K562 (cell line): ENCODE measurements around the gene HS3ST2. TPM values are rescaled to one million over a fixed set of nuclear protein-coding genes. Genes with fewer than 3 reads are reported as not detected.

Source experiments
- ATAC-seq: fragments of 200-7000 bp; cut with Tn5 transposase; 3 replicates; pipeline ENCODE4 v1.9.1; 2020; ENCODE audit warnings: moderate library complexity
- BruUV-seq: library from RNA; stranded (reverse); fragments of 400-500 nt; replicated peaks from 2 replicates; lab custom pipeline; 2021; lab: Mats Ljungman, UMichigan
- CTCF ChIA-PET: fragments of 300-600 bp; formaldehyde crosslinking; extraction: SDS; loops from one replicate; lab custom pipeline; 2021; ENCODE audit warnings: low intra/inter-chr PET ratio; lab: Yijun Ruan, JAX
- POLR2A ChIA-PET: fragments of 300-600, 350-650 bp; sonication (Branson Sonifier 250); formaldehyde crosslinking; extraction: SDS; loops from one replicate; lab custom pipeline; 2021; ENCODE audit warnings: antibody characterized with exemption, inconsistent platforms; lab: Yijun Ruan, JAX
- DNase-seq, 4 experiments: peaks; one replicate each; pipeline versions ENCODE4 v3.0.0 to v3.0.0-alpha.2; 2011 to 2018; ENCODE audit warnings: low spot score in 3 of 4, mixed read lengths in 3 of 4; ENCODE audit errors: extremely low read depth in 1 of 4
- FAIRE-seq: peaks from 2 replicates; lab custom pipeline; 2011; peaks lifted over from hg19 to GRCh38; lab: Jason Lieb, UNC
- H2AFZ ChIP-seq: 2 replicates; pipeline ENCODE4 v1.6.0; 2011; ENCODE audit warnings: low read depth, low read length, control low read depth, inconsistent platforms
- H3K27ac ChIP-seq: fragments of 200-600 bp; 3 replicates; pipeline ENCODE4 v1.8.0; 2011; ENCODE audit warnings: low read depth, mild to moderate bottlenecking, control low read depth, inconsistent platforms, low read length, moderate library complexity, mixed read lengths; ENCODE audit errors: extremely low read depth
- H3K27me3 ChIP-seq, 2 experiments: fragments of 300-600 bp in 1 of 2; 2 replicates in 1 of 2; 3 replicates in 1 of 2; pipeline versions ENCODE4 v1.6.0 to v1.8.0; 2011; ENCODE audit warnings: inconsistent platforms in 2 of 2, low read length in 2 of 2, mild to moderate bottlenecking in 1 of 2, mixed read lengths in 1 of 2, moderate library complexity in 1 of 2; ENCODE audit not compliant: control insufficient read depth in 2 of 2, insufficient read depth in 2 of 2
- H3K36me3 ChIP-seq: fragments of 300-600 bp; 3 replicates; pipeline ENCODE4 v1.8.0; 2011; ENCODE audit warnings: mild to moderate bottlenecking, low read length, inconsistent platforms; ENCODE audit not compliant: control insufficient read depth, insufficient read depth
- H3K4me1 ChIP-seq, 2 experiments: fragments of 200-600 bp in 1 of 2; replicated peaks in 1 of 2; 2 replicates in 1 of 2; 3 replicates in 1 of 2; pipeline versions ENCODE4 v1.5.1 to v1.8.0; 2011; ENCODE audit warnings: inconsistent platforms in 2 of 2, low read length in 2 of 2, mild to moderate bottlenecking in 1 of 2, mixed read lengths in 1 of 2, moderate library complexity in 1 of 2; ENCODE audit not compliant: control insufficient read depth in 2 of 2, insufficient read depth in 2 of 2
- H3K4me2 ChIP-seq: 2 replicates; pipeline ENCODE4 v1.6.1; 2011; ENCODE audit warnings: low read length, control low read depth, inconsistent platforms, mixed read lengths; ENCODE audit not compliant: insufficient read depth
- H3K4me3 ChIP-seq: fragments of 200-600 bp; sonication (generic), shearing (Covaris generic); 2 replicates; pipeline ENCODE4 v1.5.1; 2016; ENCODE audit warnings: control low read depth, inconsistent platforms
- H3K79me2 ChIP-seq: fragments of 200-600 bp; 3 replicates; pipeline ENCODE4 v1.8.0; 2011; ENCODE audit warnings: low read length, inconsistent platforms; ENCODE audit not compliant: control insufficient read depth, insufficient read depth
- H3K9ac ChIP-seq, 2 experiments: 2 replicates each; pipeline versions ENCODE4 v1.6.0 to v1.6.1; 2011; ENCODE audit warnings: low read depth in 2 of 2, low read length in 2 of 2, control low read depth in 1 of 2, inconsistent platforms in 1 of 2, mild to moderate bottlenecking in 1 of 2, mixed read lengths in 1 of 2; ENCODE audit not compliant: insufficient read depth in 1 of 2
- H3K9me1 ChIP-seq: one replicate; pipeline ENCODE4 v1.6.0; 2011; ENCODE audit warnings: inconsistent platforms, mild to moderate bottlenecking, low read length, moderate library complexity; ENCODE audit not compliant: control insufficient read depth, insufficient read depth
- H3K9me3 ChIP-seq: replicated peaks from 2 replicates; pipeline ENCODE4 v1.5.1; 2011; ENCODE audit warnings: low read depth, low read length, inconsistent platforms; ENCODE audit not compliant: control insufficient read depth, insufficient read depth
- H4K20me1 ChIP-seq: replicated peaks from 2 replicates; pipeline ENCODE4 v1.6.1; 2011; ENCODE audit warnings: low read length, inconsistent platforms, mixed read lengths; ENCODE audit not compliant: control insufficient read depth, insufficient read depth
- ARID2 ChIP-seq: fragments of 450-650 bp; IDR thresholded peaks from 2 replicates; pipeline ENCODE4 v1.6.1; 2017; ENCODE audit warnings: antibody characterized with exemption, mild to moderate bottlenecking
- CBX1 ChIP-seq: sonication (generic); IDR thresholded peaks from 2 replicates; pipeline ENCODE4 v1.6.1; 2016; ENCODE audit warnings: antibody characterized with exemption, low read depth, mild to moderate bottlenecking
- JUNB ChIP-seq: fragments of 450-650 bp; formaldehyde crosslinking; conservative IDR thresholded peaks from 2 replicates; pipeline ENCODE4 v1.4.0; 2020; ENCODE audit warnings: mild to moderate bottlenecking
- MEF2D ChIP-seq: conservative IDR thresholded peaks from 2 replicates; pipeline ENCODE4 v1.6.1; 2016; ENCODE audit warnings: low read depth, missing genetic modification characterization, missing compliant biosample characterization
- PCBP2 ChIP-seq: fragments of 200-400 bp; formaldehyde crosslinking; IDR thresholded peaks from 2 replicates; pipeline ENCODE4 v1.6.1; 2018; ENCODE audit warnings: low read length, low read depth, mild to moderate bottlenecking, moderate library complexity; ENCODE audit not compliant: poor library complexity, severe bottlenecking
- SUPT5H ChIP-seq: fragments of 450-650 bp; IDR thresholded peaks from 2 replicates; pipeline ENCODE4 v1.6.1; 2016
- TEAD2 ChIP-seq: fragments of 450-650 bp; IDR thresholded peaks from 2 replicates; pipeline ENCODE4 v1.6.1; 2016; ENCODE audit warnings: missing genetic modification characterization, control low read depth, missing compliant biosample characterization
- ZFP36 ChIP-seq: fragments of 150-350 bp; IDR thresholded peaks from 2 replicates; pipeline ENCODE4 v1.6.1; 2018; ENCODE audit warnings: low read length, low read depth; ENCODE audit not compliant: partially characterized antibody
- ZNF175 ChIP-seq: fragments of 200-800 bp; sonication (Bioruptor generic); IDR thresholded peaks from 2 replicates; pipeline ENCODE4 v1.6.1; 2016; ENCODE audit warnings: low read depth, mild to moderate bottlenecking, missing genetic modification characterization, missing compliant biosample characterization
- ZNF263 ChIP-seq: sonication (generic); formaldehyde crosslinking; IDR thresholded peaks from 2 replicates; pipeline ENCODE4 v1.8.0; 2022; ENCODE audit warnings: mild to moderate bottlenecking, missing genetic modification reagents, borderline replicate concordance
- ZNF644 ChIP-seq: fragments of 200-800 bp; sonication (Bioruptor generic); IDR thresholded peaks from 2 replicates; pipeline ENCODE4 v1.6.1; 2016; ENCODE audit warnings: low read depth, missing genetic modification characterization, missing compliant biosample characterization
- ZNF764 ChIP-seq: fragments of 250-450 bp; sonication (Bioruptor Pico); IDR thresholded peaks from 2 replicates; pipeline ENCODE4 v1.4.0; 2020; ENCODE audit warnings: low read depth, mild to moderate bottlenecking, moderate library complexity
- WGBS: fragments of 100-300 bp; shearing (Covaris generic); methylation state at CpG from one replicate; pipeline ENCODE4 v1.1.6; 2016; ENCODE audit warnings: low coverage, mixed read lengths; ENCODE audit not compliant: insufficient coverage; ENCODE audit errors: missing lambda C conversion rate; 5-methylcytosine and 5-hydroxymethylcytosine counted together
- in situ Hi-C: fragments of 300-500 bp; cut with MboI; formaldehyde crosslinking; loops from 4 replicates; pipeline ENCODE4 v1.15.0; 2018; ENCODE audit warnings: inconsistent platforms, mixed read lengths
- intact Hi-C: fragments of 100-400 bp; cut with micrococcal nuclease; formaldehyde crosslinking; loops from 2 replicates; pipeline ENCODE4 v1.14.2; 2022
- polyA plus RNA-seq, 8 experiments: library from polyadenylated mRNA; depleted of rRNA in 4 of 8; stranded (reverse) in 5 of 8; unstranded in 3 of 8; fragments of >200 nt; fragmentation: Nextera tagmentation in 2 of 8; fragmentation: Illumina TruSeq in 1 of 8; extraction: Ambion mirVana in 2 of 8; extraction: Trizol in 1 of 8; gene quantifications; 2 replicates each; pipeline versions ENCODE4 v1.2.1 to v1.2.3, GENCODE V29; 2011 to 2014; ENCODE audit warnings: inconsistent platforms in 1 of 8, missing spikeins in 1 of 8
- total RNA-seq, 7 experiments: library from RNA; depleted of rRNA in 6 of 7; stranded (reverse); fragments of >200 nt in 6 of 7; fragmentation: Illumina TruSeq in 2 of 7; extraction: Trizol in 2 of 7; gene quantifications; 2 replicates each; pipeline versions ENCODE4 v1.2.1 to v1.2.3, GENCODE V29; 2011 to 2021; ENCODE audit warnings: low replicate concordance in 1 of 7
- TF ChIP-seq, protein P1 (sequence below): fragments of 450-650 bp; formaldehyde crosslinking; IDR thresholded peaks from 2 replicates; pipeline ENCODE4 v1.4.0; 2022; ENCODE audit warnings: missing genetic modification characterization
- TF ChIP-seq, protein P2 (sequence below): fragments of 200-400 bp; formaldehyde crosslinking; IDR thresholded peaks from 2 replicates; pipeline ENCODE4 v1.6.1; 2017; ENCODE audit warnings: mild to moderate bottlenecking, low read depth, low read length, moderate library complexity
- TF ChIP-seq, protein P3 (sequence below): fragments of 450-650 bp; IDR thresholded peaks from 2 replicates; pipeline ENCODE4 v1.7.0; 2016; ENCODE audit warnings: borderline replicate concordance

The HS3ST2 gene
- total and polyA plus RNA-seq, 9 of the 15 experiments (the other 6 are each of a cell fraction or from before 2014, with no cell fraction given): not detected

DNA sequence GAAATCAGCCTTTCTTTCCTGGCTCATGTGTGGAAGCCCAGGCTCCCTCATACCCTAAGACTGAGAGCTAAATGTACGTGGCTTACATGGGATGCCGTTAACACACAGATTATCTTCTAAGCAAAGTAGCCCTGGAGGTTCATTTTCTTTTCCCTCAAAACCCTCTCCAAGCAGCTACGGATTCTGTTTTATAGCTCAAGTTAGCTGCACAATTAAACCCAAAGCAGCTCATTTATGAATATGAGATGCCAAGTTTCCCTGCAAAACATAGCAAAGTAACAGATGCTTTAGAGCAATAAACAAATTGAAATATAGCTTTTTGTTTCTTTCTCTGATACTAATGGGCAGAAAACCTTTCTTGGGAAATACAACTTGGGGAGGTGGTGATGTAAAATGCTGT, 72.0 kb downstream of the HS3ST2 start:
- intact Hi-C loops: no loop called here
- FAIRE-seq (no peak), ATAC-seq (no peak), DNase-seq (no peak)
- TF ChIP-seq SUPT5H (no peak), ZNF263 (CRISPR knock-in tag) (no peak), ARID2 (no peak), CBX1 (no peak), ZNF175 (no peak), ZFP36 (no peak), ZNF644 (tag) (no peak), PCBP2 (no peak), ZNF764 (CRISPR knock-in tag) (no peak), TEAD2 (tag) (no peak), MEF2D (no peak), JUNB (no peak)
- TF ChIP-seq, protein P1, sequence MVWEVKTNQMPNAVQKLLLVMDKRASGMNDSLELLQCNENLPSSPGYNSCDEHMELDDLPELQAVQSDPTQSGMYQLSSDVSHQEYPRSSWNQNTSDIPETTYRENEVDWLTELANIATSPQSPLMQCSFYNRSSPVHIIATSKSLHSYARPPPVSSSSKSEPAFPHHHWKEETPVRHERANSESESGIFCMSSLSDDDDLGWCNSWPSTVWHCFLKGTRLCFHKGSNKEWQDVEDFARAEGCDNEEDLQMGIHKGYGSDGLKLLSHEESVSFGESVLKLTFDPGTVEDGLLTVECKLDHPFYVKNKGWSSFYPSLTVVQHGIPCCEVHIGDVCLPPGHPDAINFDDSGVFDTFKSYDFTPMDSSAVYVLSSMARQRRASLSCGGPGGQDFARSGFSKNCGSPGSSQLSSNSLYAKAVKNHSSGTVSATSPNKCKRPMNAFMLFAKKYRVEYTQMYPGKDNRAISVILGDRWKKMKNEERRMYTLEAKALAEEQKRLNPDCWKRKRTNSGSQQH (CRISPR knock-in tag): no peak
- TF ChIP-seq, protein P2, sequence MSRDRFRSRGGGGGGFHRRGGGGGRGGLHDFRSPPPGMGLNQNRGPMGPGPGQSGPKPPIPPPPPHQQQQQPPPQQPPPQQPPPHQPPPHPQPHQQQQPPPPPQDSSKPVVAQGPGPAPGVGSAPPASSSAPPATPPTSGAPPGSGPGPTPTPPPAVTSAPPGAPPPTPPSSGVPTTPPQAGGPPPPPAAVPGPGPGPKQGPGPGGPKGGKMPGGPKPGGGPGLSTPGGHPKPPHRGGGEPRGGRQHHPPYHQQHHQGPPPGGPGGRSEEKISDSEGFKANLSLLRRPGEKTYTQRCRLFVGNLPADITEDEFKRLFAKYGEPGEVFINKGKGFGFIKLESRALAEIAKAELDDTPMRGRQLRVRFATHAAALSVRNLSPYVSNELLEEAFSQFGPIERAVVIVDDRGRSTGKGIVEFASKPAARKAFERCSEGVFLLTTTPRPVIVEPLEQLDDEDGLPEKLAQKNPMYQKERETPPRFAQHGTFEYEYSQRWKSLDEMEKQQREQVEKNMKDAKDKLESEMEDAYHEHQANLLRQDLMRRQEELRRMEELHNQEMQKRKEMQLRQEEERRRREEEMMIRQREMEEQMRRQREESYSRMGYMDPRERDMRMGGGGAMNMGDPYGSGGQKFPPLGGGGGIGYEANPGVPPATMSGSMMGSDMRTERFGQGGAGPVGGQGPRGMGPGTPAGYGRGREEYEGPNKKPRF: no peak
- TF ChIP-seq, protein P3, sequence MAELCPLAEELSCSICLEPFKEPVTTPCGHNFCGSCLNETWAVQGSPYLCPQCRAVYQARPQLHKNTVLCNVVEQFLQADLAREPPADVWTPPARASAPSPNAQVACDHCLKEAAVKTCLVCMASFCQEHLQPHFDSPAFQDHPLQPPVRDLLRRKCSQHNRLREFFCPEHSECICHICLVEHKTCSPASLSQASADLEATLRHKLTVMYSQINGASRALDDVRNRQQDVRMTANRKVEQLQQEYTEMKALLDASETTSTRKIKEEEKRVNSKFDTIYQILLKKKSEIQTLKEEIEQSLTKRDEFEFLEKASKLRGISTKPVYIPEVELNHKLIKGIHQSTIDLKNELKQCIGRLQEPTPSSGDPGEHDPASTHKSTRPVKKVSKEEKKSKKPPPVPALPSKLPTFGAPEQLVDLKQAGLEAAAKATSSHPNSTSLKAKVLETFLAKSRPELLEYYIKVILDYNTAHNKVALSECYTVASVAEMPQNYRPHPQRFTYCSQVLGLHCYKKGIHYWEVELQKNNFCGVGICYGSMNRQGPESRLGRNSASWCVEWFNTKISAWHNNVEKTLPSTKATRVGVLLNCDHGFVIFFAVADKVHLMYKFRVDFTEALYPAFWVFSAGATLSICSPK: no peak
- Histone ChIP-seq H3K4me1 (no peaks in the 10 kb centered on the region), H3K4me2 (no peak overlapping the region), H3K9ac (no peak overlapping the region), H3K4me3 (no peak overlapping the region), H3K9me3 (no peaks in the 10 kb centered on the region), H3K79me2 (no peaks in the 10 kb centered on the region), H3K36me3 (no peaks in the 10 kb centered on the region), H2AFZ (no peak overlapping the region), H3K27ac (no peak overlapping the region), H3K9me1 (no peaks in the 10 kb centered on the region), H3K27me3 (no peaks in the 10 kb centered on the region), H4K20me1 (no peaks in the 10 kb centered on the region)
- 5% methylated on average over 3 of the region's 3 CpGs for WGBS
- BruUV-seq: no TSS peak
- CTCF ChIA-PET: no interaction called here
- in situ Hi-C loops: no loop called here
- POLR2A ChIA-PET: no interaction called here
